ENCODE measurements around the gene KLHL2. TPM values are rescaled to one million over a fixed set of nuclear protein-coding genes. Genes with fewer than 3 reads are reported as not detected.

Gene KLHL2
- total RNA-seq, 1 donor from 2014 or later = 24.3 TPM

DNA sequence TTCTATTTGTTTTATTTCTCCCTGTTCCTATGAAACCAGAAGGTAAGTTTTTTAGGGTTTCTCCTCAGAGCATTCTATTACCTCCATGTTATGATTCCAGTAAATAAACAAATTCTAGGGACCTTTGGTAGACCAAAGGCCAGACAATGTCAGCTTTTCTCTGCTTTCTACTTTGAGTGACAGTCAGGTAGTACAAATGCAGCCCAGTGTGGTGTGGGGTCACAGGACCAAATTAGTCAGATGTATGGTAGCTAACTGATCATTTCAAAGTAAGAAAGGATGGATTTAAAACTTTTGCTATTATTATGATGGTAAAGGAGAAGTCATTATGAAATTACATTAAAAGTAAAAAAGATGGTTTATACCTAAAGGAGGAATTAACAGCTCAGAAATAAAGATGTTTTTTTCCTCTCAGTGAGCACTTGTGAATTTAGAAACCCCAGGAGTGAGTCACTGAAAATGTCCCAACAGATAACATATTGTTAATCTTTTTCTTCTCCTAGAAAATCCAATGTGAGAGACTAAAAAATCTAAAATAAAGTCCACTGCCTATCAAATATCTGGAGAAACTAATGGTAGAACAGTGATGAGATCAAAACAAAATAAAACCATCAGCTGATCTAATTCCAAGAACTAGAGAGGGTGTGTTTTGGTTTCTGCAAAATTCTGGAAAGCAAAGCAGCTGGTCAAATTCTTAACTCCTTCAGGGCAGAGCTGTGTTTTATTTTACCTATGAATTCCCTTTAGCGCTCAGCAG, 16.6 kb upstream of the KLHL2 start:
- no peak overlapping the region for H3K4me2 ChIP-seq
- H3K27ac ChIP-seq = no peak overlapping the region
- Mint-ChIP-seq H3K27me3 (ENCODE audit: insufficient read depth, low read depth) (no peaks in the 10 kb centered on the region), H3K4me3 (no peak overlapping the region), H3K36me3 (no peaks in the 10 kb centered on the region), H3K4me1 (no peaks in the 10 kb centered on the region), H3K27ac (no peak overlapping the region), H3K9me3 (no peaks in the 10 kb centered on the region)
- no peaks in the 10 kb centered on the region for H3K27me3 ChIP-seq
- no peak overlapping the region for H3K9ac ChIP-seq
- no peaks in the 10 kb centered on the region for H3K9me3 ChIP-seq (ENCODE audit: low read depth)
- H2AFZ ChIP-seq (replicated peaks) = no peak overlapping the region
- no peak overlapping the region for H3K4me3 ChIP-seq
- no peaks in the 10 kb centered on the region for H3F3A ChIP-seq (ENCODE audit: low read depth)
- DNase-seq (ENCODE audit: low spot score) = no peak
- H3K4me1 ChIP-seq = no peaks in the 10 kb centered on the region
- H3K79me2 ChIP-seq (ENCODE audit: low read depth) = no peaks in the 10 kb centered on the region
- no peaks in the 10 kb centered on the region for H3K36me3 ChIP-seq
- TF ChIP-seq, protein P1, sequence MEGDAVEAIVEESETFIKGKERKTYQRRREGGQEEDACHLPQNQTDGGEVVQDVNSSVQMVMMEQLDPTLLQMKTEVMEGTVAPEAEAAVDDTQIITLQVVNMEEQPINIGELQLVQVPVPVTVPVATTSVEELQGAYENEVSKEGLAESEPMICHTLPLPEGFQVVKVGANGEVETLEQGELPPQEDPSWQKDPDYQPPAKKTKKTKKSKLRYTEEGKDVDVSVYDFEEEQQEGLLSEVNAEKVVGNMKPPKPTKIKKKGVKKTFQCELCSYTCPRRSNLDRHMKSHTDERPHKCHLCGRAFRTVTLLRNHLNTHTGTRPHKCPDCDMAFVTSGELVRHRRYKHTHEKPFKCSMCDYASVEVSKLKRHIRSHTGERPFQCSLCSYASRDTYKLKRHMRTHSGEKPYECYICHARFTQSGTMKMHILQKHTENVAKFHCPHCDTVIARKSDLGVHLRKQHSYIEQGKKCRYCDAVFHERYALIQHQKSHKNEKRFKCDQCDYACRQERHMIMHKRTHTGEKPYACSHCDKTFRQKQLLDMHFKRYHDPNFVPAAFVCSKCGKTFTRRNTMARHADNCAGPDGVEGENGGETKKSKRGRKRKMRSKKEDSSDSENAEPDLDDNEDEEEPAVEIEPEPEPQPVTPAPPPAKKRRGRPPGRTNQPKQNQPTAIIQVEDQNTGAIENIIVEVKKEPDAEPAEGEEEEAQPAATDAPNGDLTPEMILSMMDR (IDR thresholded peaks at IDR 0.05) = no peak
- H4K20me1 ChIP-seq (ENCODE audit: low read depth) = no peaks in the 10 kb centered on the region

DNA sequence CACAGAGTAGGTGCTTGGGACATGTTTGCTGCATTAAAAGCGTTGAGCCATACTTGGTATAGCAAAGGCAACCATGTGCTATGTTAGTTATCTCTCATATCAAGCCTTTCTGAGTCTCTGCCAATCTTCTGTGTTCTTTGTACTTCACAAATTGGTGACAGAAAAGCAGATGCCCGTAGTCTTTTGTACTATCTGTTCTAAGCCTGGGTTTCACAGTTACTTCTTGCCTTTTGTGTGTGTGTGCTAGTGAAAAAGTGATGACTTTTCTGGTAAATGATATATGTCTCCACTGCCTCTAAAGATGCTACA, 16.1 kb upstream of the KLHL2 start:
- H4K20me1 ChIP-seq (ENCODE audit: low read depth) = no peaks in the 10 kb centered on the region
- no peaks in the 10 kb centered on the region for H3K36me3 ChIP-seq
- no peaks in the 10 kb centered on the region for H3K4me1 ChIP-seq
- TF ChIP-seq EZH2phosphoT487 (IDR thresholded peaks at IDR 0.05) = no peak
- no peak for TF ChIP-seq EZH2 (IDR thresholded peaks at IDR 0.05)
- TF ChIP-seq, protein P1 (IDR thresholded peaks at IDR 0.05) = no peak
- H2AFZ ChIP-seq (replicated peaks) = peak overlapping the region; percentile 40
- no peaks in the 10 kb centered on the region for H3K36me3 Mint-ChIP-seq
- no peaks in the 10 kb centered on the region for H3K79me2 ChIP-seq (ENCODE audit: low read depth)
- no peaks in the 10 kb centered on the region for H3K9me3 Mint-ChIP-seq
- H3K27ac ChIP-seq = no peak overlapping the region
- H3K9ac ChIP-seq = no peak overlapping the region
- H3K27me3 ChIP-seq = no peaks in the 10 kb centered on the region
- H3K4me1 Mint-ChIP-seq = no peaks in the 10 kb centered on the region
- H3F3A ChIP-seq (ENCODE audit: low read depth) = no peaks in the 10 kb centered on the region
- no peak overlapping the region for H3K27ac Mint-ChIP-seq
- no peaks in the 10 kb centered on the region for H3K9me3 ChIP-seq (ENCODE audit: low read depth)
- H3K27me3 Mint-ChIP-seq (ENCODE audit: insufficient read depth, low read depth) = no peaks in the 10 kb centered on the region
- DNase-seq (ENCODE audit: low spot score) = no peak
- H3K4me3 Mint-ChIP-seq = no peak overlapping the region
- H3K4me3 ChIP-seq = no peak overlapping the region
- H3K4me2 ChIP-seq = no peak overlapping the region

DNA sequence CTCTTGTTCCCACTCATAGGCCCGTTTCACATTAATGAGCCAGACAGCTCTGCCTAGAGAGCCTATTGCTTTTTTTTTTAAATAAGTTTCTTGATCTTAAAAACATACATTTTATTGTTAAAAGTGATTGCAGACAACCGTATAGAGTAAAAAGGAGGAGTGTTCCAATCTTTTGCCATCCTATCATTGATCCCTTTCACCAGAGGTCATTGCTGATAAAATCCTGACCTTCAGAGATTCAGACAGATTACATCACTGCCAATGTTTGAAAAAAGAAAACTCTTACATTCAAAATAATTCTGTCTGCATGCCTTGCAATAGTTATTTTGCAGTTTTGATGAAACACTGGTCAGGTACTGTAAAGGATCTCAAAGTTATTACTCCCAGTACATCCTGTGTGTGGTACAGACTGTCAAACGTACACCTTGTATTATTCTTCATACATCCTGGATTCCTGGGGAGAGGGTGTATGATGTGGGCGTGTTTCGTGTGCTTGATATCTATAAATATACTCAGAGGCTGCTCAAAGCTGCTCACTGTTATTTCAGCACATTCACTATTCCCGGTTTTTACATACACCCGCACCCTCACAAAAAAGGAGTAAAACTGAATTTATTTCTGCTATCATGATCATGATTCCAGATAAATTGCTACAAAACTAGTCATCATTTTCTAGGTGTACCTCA, 15.4 kb upstream of the KLHL2 start:
- Histone ChIP-seq H4K20me1 (ENCODE audit: low read depth) (no peaks in the 10 kb centered on the region), H3F3A (ENCODE audit: low read depth) (no peaks in the 10 kb centered on the region), H3K27ac (no peak overlapping the region), H3K27me3 (no peaks in the 10 kb centered on the region), H3K9me3 (ENCODE audit: low read depth) (no peaks in the 10 kb centered on the region), H3K4me2 (no peak overlapping the region), H3K9ac (no peak overlapping the region), H3K4me3 (no peak overlapping the region), H2AFZ (replicated peaks) (no peak overlapping the region), H3K36me3 (no peaks in the 10 kb centered on the region), H3K79me2 (ENCODE audit: low read depth) (no peaks in the 10 kb centered on the region), H3K4me1 (no peaks in the 10 kb centered on the region)
- H3K9me3 Mint-ChIP-seq = no peaks in the 10 kb centered on the region
- H3K4me3 Mint-ChIP-seq = no peak overlapping the region
- no peaks in the 10 kb centered on the region for H3K27me3 Mint-ChIP-seq (ENCODE audit: insufficient read depth, low read depth)
- no peak overlapping the region for H3K27ac Mint-ChIP-seq
- no peak for TF ChIP-seq EZH2 (IDR thresholded peaks at IDR 0.05)
- TF ChIP-seq EZH2phosphoT487 (IDR thresholded peaks at IDR 0.05) = no peak
- TF ChIP-seq, protein P1 (IDR thresholded peaks at IDR 0.05) = no peak
- H3K4me1 Mint-ChIP-seq = no peaks in the 10 kb centered on the region
- DNase-seq (ENCODE audit: low spot score) = no peak
- H3K36me3 Mint-ChIP-seq = no peaks in the 10 kb centered on the region
